GM21447 (cell line): ENCODE results near the gene PCSK2.

Experiments used
- ATAC-seq: cut with Tn5 transposase; IDR thresholded peaks from one replicate; pipeline ENCODE4 v1.9.1; 2021; ENCODE audit not compliant: unreplicated experiment

PCSK2 gene

GRCh38 chr20:17502105-17502504, 275.3 kb downstream of the PCSK2 start:
- no peak for ATAC-seq

GRCh38 chr20:17503301-17504065, 276.6 kb downstream of the PCSK2 start:
- no peak for ATAC-seq

- peak; percentile 14 for ATAC-seq
Observed at GRCh38 chr20:17504066-17504897, 277.4 kb downstream of the PCSK2 start.

- ATAC-seq: peak; percentile 69
Observed at GRCh38 chr20:17504898-17505635, 278.2 kb downstream of the PCSK2 start.

- ATAC-seq: no peak
Observed at GRCh38 chr20:17505636-17506517, 279.0 kb downstream of the PCSK2 start.

GRCh38 chr20:17507032-17507431, 280.2 kb downstream of the PCSK2 start:
- no peak for ATAC-seq

GRCh38 chr20:17507531-17507930, 280.7 kb downstream of the PCSK2 start:
- no peak for ATAC-seq

- no peak for ATAC-seq
Observed at GRCh38 chr20:17508756-17509155, 281.9 kb downstream of the PCSK2 start.

- no peak for ATAC-seq
Observed at GRCh38 chr20:17510548-17510947, 283.7 kb downstream of the PCSK2 start.

- ATAC-seq: no peak
Observed at GRCh38 chr20:17511401-17511800, 284.6 kb downstream of the PCSK2 start.

GRCh38 chr20:17513939-17514338, 287.1 kb downstream of the PCSK2 start:
- no peak for ATAC-seq

GRCh38 chr20:17515053-17515452, 288.2 kb downstream of the PCSK2 start:
- ATAC-seq: no peak

- no peak for ATAC-seq
Observed at GRCh38 chr20:17518339-17519052, 291.7 kb downstream of the PCSK2 start.

- no peak for ATAC-seq
Observed at GRCh38 chr20:17519606-17520285, 292.9 kb downstream of the PCSK2 start.

GRCh38 chr20:17520583-17520982, 293.7 kb downstream of the PCSK2 start:
- ATAC-seq: no peak

GRCh38 chr20:17522528-17522927, 295.7 kb downstream of the PCSK2 start:
- no peak for ATAC-seq

GRCh38 chr20:17523326-17523725, 296.5 kb downstream of the PCSK2 start:
- no peak for ATAC-seq

GRCh38 chr20:17524560-17524959, 297.7 kb downstream of the PCSK2 start:
- ATAC-seq: no peak

- ATAC-seq: no peak
Observed at GRCh38 chr20:17525132-17525531, 298.3 kb downstream of the PCSK2 start.
